HCT116 (cell line): ENCODE results near the gene PLOD1. TPM values are rescaled to one million over a fixed set of nuclear protein-coding genes. Genes with fewer than 3 reads are reported as not detected.
"Not testable (repeated sequence)": the region's sequence is repeated elsewhere in the genome, so short reads cannot be mapped to it uniquely, and the experiment has no call there.

Experiments
- ATAC-seq: fragments of 200-7000 bp; cut with Tn5 transposase; 2 replicates; pipeline ENCODE4 v1.9.1; 2020; ENCODE audit warnings: mild to moderate bottlenecking, moderate library complexity
- BruUV-seq: library from RNA; stranded (reverse); fragments of 400-500 nt; replicated peaks from 2 replicates; lab custom pipeline; 2021; lab: Mats Ljungman, UMichigan
- CTCF ChIA-PET: fragments of 300-600 bp; sonication (Branson Sonifier 250); formaldehyde crosslinking; loops from one replicate; lab custom pipeline; 2021; ENCODE audit warnings: antibody characterized with exemption; lab: Charles Lee
- POLR2A ChIA-PET: fragments of 300-600, 350-600 bp; sonication (Branson Sonifier 250); formaldehyde crosslinking; loops from one replicate; lab custom pipeline; 2021; ENCODE audit warnings: antibody characterized with exemption; lab: Charles Lee
- RAD21 ChIA-PET, 2 experiments: fragments of 300-600 bp; sonication (Branson Sonifier 250); formaldehyde crosslinking; loops; one replicate each; lab custom pipeline; 2023; ENCODE audit warnings: low total read pairs in 2 of 2; ENCODE audit not compliant: uncharacterized antibody in 2 of 2, unreplicated experiment in 2 of 2, low non-redundant PET in 1 of 2; lab: Charles Lee
- DNase-seq: peaks from one replicate; pipeline ENCODE4 v3.0.0-alpha.2; 2010; ENCODE audit warnings: low read depth, low spot score
- H2AFZ ChIP-seq: fragments of 200-600 bp; shearing (Covaris generic), sonication (generic); 2 replicates; pipeline ENCODE4 v1.6.1; 2017; ENCODE audit warnings: low read depth, mixed run types, mixed read lengths, antibody characterized with exemption, low read length; ENCODE audit not compliant: poor library complexity, severe bottlenecking
- H3K27ac ChIP-seq: 2 replicates; pipeline ENCODE4 v1.5.1; 2012; ENCODE audit warnings: low read depth, low read length
- H3K27me3 ChIP-seq: fragments of 200-600 bp; sonication (generic); 2 replicates; pipeline ENCODE4 v1.6.1; 2016; ENCODE audit warnings: mixed run types, low read length, mixed read lengths; ENCODE audit not compliant: insufficient read depth
- H3K36me3 ChIP-seq, 2 experiments: fragments of 200-500 bp in 1 of 2; fragments of 200-600 bp in 1 of 2; sonication (Bioruptor generic) in 1 of 2; sonication (generic) in 1 of 2; 2 replicates each; pipeline versions ENCODE4 v1.5.1 to v1.6.1; 2014 to 2016; ENCODE audit warnings: low read length in 2 of 2, inconsistent platforms in 1 of 2, mixed read lengths in 1 of 2, mixed run types in 1 of 2; ENCODE audit not compliant: insufficient read depth in 2 of 2, control insufficient read depth in 1 of 2
- H3K4me1 ChIP-seq, 2 experiments: fragments of 200-600 bp in 1 of 2; sonication (generic) in 1 of 2; 2 replicates each; pipeline versions ENCODE4 v1.5.1 to v1.6.1; 2012 to 2017; ENCODE audit warnings: low read length in 2 of 2, inconsistent platforms in 1 of 2, mild to moderate bottlenecking in 1 of 2, mixed read lengths in 1 of 2, mixed run types in 1 of 2, moderate library complexity in 1 of 2; ENCODE audit not compliant: insufficient read depth in 2 of 2, control insufficient read depth in 1 of 2
- H3K4me2 ChIP-seq: fragments of 200-600 bp; sonication (generic); 2 replicates; pipeline ENCODE4 v1.6.1; 2017; ENCODE audit warnings: mixed run types, low read length, mixed read lengths
- H3K4me3 ChIP-seq, 2 experiments: fragments of 200-600 bp in 1 of 2; sonication (generic) in 1 of 2; replicated peaks in 1 of 2; 2 replicates each; pipeline ENCODE4 v1.5.1; 2011 to 2016; ENCODE audit warnings: low read length in 2 of 2, control low read depth in 1 of 2, low read depth in 1 of 2, mild to moderate bottlenecking in 1 of 2, mixed read lengths in 1 of 2, mixed run types in 1 of 2
- H3K79me2 ChIP-seq: fragments of 200-600 bp; sonication (generic); 2 replicates; pipeline ENCODE4 v1.6.1; 2017; ENCODE audit warnings: mild to moderate bottlenecking, mixed run types, low read length, moderate library complexity, mixed read lengths; ENCODE audit not compliant: insufficient read depth
- H3K9ac ChIP-seq: fragments of 200-600 bp; sonication (generic); 2 replicates; pipeline ENCODE4 v1.6.1; 2016; ENCODE audit warnings: low read length, mixed read lengths
- H3K9me2 ChIP-seq: fragments of 200-600 bp; sonication (generic), shearing (Covaris generic); 2 replicates; pipeline ENCODE4 v1.6.1; 2017; ENCODE audit warnings: mixed run types, mild to moderate bottlenecking, moderate library complexity; ENCODE audit not compliant: insufficient read depth
- H3K9me3 ChIP-seq, 2 experiments: fragments of 200-500 bp in 1 of 2; fragments of 200-600 bp in 1 of 2; sonication (Bioruptor generic) in 1 of 2; sonication (generic) in 1 of 2; 2 replicates each; pipeline ENCODE4 v1.6.1; 2014 to 2017; ENCODE audit warnings: low read length in 2 of 2, mixed read lengths in 2 of 2, inconsistent platforms in 1 of 2, low read depth in 1 of 2, mild to moderate bottlenecking in 1 of 2, mixed run types in 1 of 2, moderate library complexity in 1 of 2; ENCODE audit not compliant: control insufficient read depth in 1 of 2, insufficient read depth in 1 of 2
- H4K20me1 ChIP-seq: fragments of 200-600 bp; sonication (generic), shearing (Covaris generic); 2 replicates; pipeline ENCODE4 v1.6.1; 2017; ENCODE audit warnings: mixed run types, mild to moderate bottlenecking, moderate library complexity; ENCODE audit not compliant: insufficient read depth
- FOSL1 ChIP-seq: IDR thresholded peaks from 2 replicates; pipeline ENCODE4 v1.6.1; 2012; ENCODE audit warnings: low read depth
- YY1 ChIP-seq: IDR thresholded peaks from 2 replicates; pipeline ENCODE4 v1.6.1; 2011; ENCODE audit warnings: low read length, low read depth, moderate library complexity, mild to moderate bottlenecking; ENCODE audit not compliant: insufficient replicate concordance; ENCODE audit errors: extremely low read depth
- intact Hi-C: fragments of 100-400 bp; cut with micrococcal nuclease; formaldehyde crosslinking; loops from 2 replicates; pipeline ENCODE4 v1.10.0; 2022
- total RNA-seq: library from RNA; stranded (reverse); gene quantifications from one replicate; pipeline ENCODE4 v1.2.1, GENCODE V29; 2021; ENCODE audit not compliant: unreplicated experiment

The PLOD1 gene
- total RNA-seq, 1 experiment from 2014 or later, result 175 TPM

DNA sequence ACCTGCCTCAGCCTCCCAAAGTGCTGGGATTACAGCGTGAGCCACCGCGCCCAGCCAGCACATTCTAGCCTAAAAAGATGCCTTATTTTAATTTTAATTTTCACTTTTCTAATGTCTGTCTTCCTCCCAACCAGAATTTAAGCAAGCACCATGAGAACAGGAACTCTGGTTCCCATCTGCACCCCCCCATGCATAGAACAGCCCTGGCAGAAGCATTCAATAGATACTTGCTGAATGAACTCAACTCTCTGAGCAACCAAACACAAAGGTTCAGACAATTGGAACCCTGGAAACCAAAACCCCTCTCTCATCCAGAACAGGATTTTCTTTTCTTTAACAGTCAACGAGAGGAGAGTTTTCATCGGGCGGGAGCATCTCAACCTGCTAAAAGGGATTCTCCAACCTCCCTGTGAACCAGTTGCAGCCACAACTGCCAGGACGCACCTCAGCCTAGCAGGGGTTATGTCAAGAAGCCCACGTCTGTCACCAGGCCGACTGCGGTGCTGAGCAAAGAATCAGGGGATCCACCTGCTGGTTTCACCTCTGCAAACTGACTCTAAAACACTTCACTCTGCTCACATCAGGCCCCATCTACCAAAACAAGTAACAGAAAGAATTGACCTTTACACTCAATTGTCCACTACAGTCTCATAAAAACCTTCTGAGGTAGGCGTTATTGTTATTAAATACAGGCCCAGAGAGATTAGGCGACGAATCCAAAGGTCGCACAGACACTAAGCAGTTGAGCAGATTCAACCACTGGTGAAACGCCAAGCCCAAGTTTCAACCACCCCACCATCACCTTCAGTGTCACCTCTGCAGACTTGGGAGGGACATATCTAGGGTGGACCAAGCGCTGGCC, 10.0 kb upstream of the PLOD1 start:
- Histone ChIP-seq H3K36me3 (peaks cover 19 to 33% of the 10 kb centered on the region in 2 experiments), H3K9ac (peak overlapping the region; percentile 48), H3K79me2 (peaks cover 52% of the 10 kb centered on the region), H4K20me1 (0 out of 2 replicates have a peak, but pooled peaks cover 6% of the 10 kb centered on the region), H3K9me3 (no peaks in the 10 kb centered on the region), H3K4me2 (peak overlapping the region; percentile 75), H3K27me3 (no peaks in the 10 kb centered on the region), H3K4me3 (peak overlapping the region; percentile 52 to 55), H3K4me1 (peaks cover 24 to 37% of the 10 kb centered on the region in 2 experiments), H3K9me2 (no peaks in the 10 kb centered on the region), H2AFZ (no peak overlapping the region), H3K27ac (no peak overlapping the region; the same call in 1 of the 2 replicates)
- DNase-seq, result no peak
- ATAC-seq, result no peak
- RAD21 ChIA-PET, result no interaction called here
- POLR2A ChIA-PET, result interaction anchor here (4.1 to 10.4 kb wide), 2 partner anchors 15 kb away, joined by 22 to 162 read pairs; no protein-coding TSS in a partner anchor
- CTCF ChIA-PET, result no interaction called here
- TF ChIP-seq FOSL1, result no peak
- no peak for TF ChIP-seq YY1
- TSS peak; percentile 69 for BruUV-seq
- intact Hi-C loops, result loop anchor here (5.0 kb wide), 1 partner anchor 58 kb away; the partner anchor contains the start of gene MFN2

DNA sequence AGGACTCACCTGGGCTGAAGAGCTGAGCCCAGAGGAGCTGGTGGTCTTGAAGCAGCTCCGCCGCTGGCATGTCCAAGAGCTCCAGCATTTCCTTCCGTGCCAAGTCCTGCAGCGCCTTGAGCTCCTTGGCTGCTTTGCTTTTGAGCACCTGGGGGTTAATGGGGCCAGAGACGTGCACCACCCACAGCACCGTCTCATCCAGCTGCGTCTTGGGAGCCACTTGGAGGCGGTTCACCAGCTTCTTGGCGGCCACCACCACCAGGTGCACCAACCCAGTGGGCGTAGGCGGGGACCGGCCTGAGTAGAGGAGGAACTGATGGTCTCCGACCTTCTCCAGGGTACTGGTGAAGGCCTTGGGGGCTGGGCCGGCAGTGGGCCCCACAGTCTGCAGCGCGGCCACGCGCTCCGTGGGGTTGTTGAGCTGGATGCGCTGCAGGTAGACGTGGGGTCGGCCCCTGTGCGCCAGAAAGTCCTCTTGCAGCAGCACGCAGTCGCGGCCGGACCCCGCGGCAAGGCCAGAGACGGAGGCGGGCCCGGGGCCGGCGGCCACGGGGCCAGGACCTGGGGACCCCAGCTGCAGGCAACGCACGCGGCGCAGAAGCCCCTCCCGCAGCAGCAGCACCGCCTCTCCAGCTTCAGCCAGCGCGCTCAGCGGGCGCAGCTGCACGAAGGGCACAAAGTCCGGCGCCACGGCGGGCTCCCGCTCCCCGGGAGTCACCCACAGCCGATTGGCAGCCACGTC, 9.2 kb upstream of the PLOD1 start:
- ATAC-seq, result peak; percentile 15
- BruUV-seq, H3K9me2 ChIP-seq, DNase-seq, RAD21 ChIA-PET, CTCF ChIA-PET, H3K9me3 ChIP-seq, H2AFZ ChIP-seq, H4K20me1 ChIP-seq, H3K27me3 ChIP-seq: not testable (repeated sequence)
- peaks cover 46% of the 10 kb centered on the region for H3K79me2 ChIP-seq
- H3K4me2 ChIP-seq, result peak overlapping the region; percentile 75
- POLR2A ChIA-PET, result interaction anchor here (10.4 kb wide), 1 partner anchor 16 kb away, joined by 162 read pairs; no protein-coding TSS in a partner anchor
- peaks cover 31 to 45% of the 10 kb centered on the region in 2 experiments for H3K4me1 ChIP-seq
- intact Hi-C loops, result loop anchor here (5.0 kb wide), 1 partner anchor 57 kb away; the partner anchor contains the start of gene MFN2
- H3K9ac ChIP-seq, result peak overlapping the region; percentile 48
- H3K4me3 ChIP-seq, result peak overlapping the region; percentile 52 to 55
- peak overlapping the region; percentile 79; the same call in 1 of the 2 replicates for H3K27ac ChIP-seq
- peaks cover 14 to 25% of the 10 kb centered on the region in 2 experiments; a peak in 3 of 4 replicates for H3K36me3 ChIP-seq
